Neural progenitor cell (in vitro differentiated cells): ENCODE results near the gene ZFYVE9.

Source experiments
- CTCF ChIP-seq: fragments of 200-600 bp; sonication (generic); IDR thresholded peaks from 2 replicates; pipeline ENCODE4 v1.5.1; 2017; ENCODE audit warnings: antibody characterized with exemption, mild to moderate bottlenecking
- EZH2 ChIP-seq: fragments of 200-600 bp; sonication (generic); IDR thresholded peaks from 2 replicates; pipeline ENCODE4 v1.6.1; 2017; ENCODE audit warnings: antibody characterized with exemption, mild to moderate bottlenecking, moderate library complexity
- EZH2phosphoT487 ChIP-seq: fragments of 200-600 bp; sonication (generic); IDR thresholded peaks from 2 replicates; pipeline ENCODE4 v1.6.1; 2017; ENCODE audit warnings: antibody characterized with exemption

DNA sequence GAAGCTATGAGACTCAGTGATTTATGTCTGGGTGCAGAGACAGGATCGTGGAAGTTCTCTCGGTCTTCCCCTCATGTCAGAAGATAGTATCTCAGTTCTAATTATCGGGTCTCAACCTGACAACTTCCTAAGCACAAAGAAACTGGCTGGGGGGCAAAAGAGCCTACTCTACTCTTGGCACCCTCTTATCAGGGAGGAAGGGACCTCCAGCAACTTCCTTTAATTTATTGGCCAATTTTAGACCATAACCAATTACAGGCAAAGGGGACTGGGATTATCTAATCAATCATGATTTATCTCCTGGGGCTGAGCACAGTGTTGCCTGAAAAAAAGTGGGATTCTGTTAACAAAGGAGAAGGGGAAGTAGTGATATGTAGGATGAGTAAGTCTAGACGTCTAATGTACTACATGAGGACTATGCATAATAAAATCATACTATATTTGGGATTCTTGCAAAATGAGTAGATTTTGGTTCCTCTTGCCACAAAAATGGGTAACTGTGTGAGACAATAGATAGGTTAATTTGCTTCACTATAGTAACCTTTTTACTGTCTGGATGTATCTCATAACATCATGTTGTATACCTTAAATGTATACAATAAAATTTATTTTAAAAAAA lies 98.8 kb downstream of the ZFYVE9 start:
- TF ChIP-seq CTCF (no peak), EZH2 (no peak), EZH2phosphoT487 (no peak)
